ENCODE data around the gene GALNT7.

Gene GALNT7

GRCh38 chr4:173281406-173282255 lies 113.0 kb downstream of the GALNT7 start:
- no peak for TF ChIP-seq CTCF (conservative IDR thresholded peaks at IDR 0.05; ENCODE audit: low read depth)
- no peak for DNase-seq (ENCODE audit: low spot score)
- no peak overlapping the region for H3K27ac ChIP-seq
- ChIA-PET POLR2A (ENCODE audit: low non-redundant PET) (no interaction called here), CTCF (interaction anchor here (1.9 kb wide), 1 partner anchor 268 kb away, joined by 6 read pairs; no protein-coding TSS in a partner anchor)

- ChIA-PET CTCF (interaction anchor here (1.9 kb wide), 1 partner anchor 269 kb away, joined by 6 read pairs; no protein-coding TSS in a partner anchor), POLR2A (ENCODE audit: low non-redundant PET) (no interaction called here)
- no peak for DNase-seq (ENCODE audit: low spot score)
- H3K27ac ChIP-seq = no peak overlapping the region
- TF ChIP-seq CTCF (conservative IDR thresholded peaks at IDR 0.05; ENCODE audit: low read depth) = no peak
Observed at GRCh38 chr4:173282256-173282562, 113.6 kb downstream of the GALNT7 start.

- CTCF ChIA-PET = no interaction called here
- no peak for TF ChIP-seq CTCF (conservative IDR thresholded peaks at IDR 0.05; ENCODE audit: low read depth)
- no peak for DNase-seq (ENCODE audit: low spot score)
- H3K27ac ChIP-seq = no peak overlapping the region
- POLR2A ChIA-PET (ENCODE audit: low non-redundant PET) = no interaction called here
Observed at GRCh38 chr4:173282626-173283025, 114.0 kb downstream of the GALNT7 start.

- no peak overlapping the region for H3K27ac ChIP-seq
- CTCF ChIA-PET = no interaction called here
- no peak for DNase-seq (ENCODE audit: low spot score)
- TF ChIP-seq CTCF (conservative IDR thresholded peaks at IDR 0.05; ENCODE audit: low read depth) = no peak
- POLR2A ChIA-PET (ENCODE audit: low non-redundant PET) = no interaction called here
Observed at GRCh38 chr4:173284463-173284862, 115.9 kb downstream of the GALNT7 start.

GRCh38 chr4:173287486-173287885 lies 118.9 kb downstream of the GALNT7 start:
- DNase-seq (ENCODE audit: low spot score) = no peak
- TF ChIP-seq CTCF (conservative IDR thresholded peaks at IDR 0.05; ENCODE audit: low read depth) = no peak
- POLR2A ChIA-PET (ENCODE audit: low non-redundant PET) = no interaction called here
- CTCF ChIA-PET = interaction anchor here (0.6 kb wide), 1 partner anchor 155 kb away, joined by 4 read pairs; no protein-coding TSS in a partner anchor
- H3K27ac ChIP-seq = no peak overlapping the region

- TF ChIP-seq CTCF (conservative IDR thresholded peaks at IDR 0.05; ENCODE audit: low read depth) = peak; percentile 46
- H3K27ac ChIP-seq = no peak overlapping the region
- POLR2A ChIA-PET (ENCODE audit: low non-redundant PET) = no interaction called here
- peak; percentile 11 for DNase-seq (ENCODE audit: low spot score)
- CTCF ChIA-PET = interaction anchor here (0.6 kb wide), 1 partner anchor 154 kb away, joined by 4 read pairs; no protein-coding TSS in a partner anchor
Observed at GRCh38 chr4:173288296-173288695, 119.7 kb downstream of the GALNT7 start.

Data from RWPE1 (cell line).